ENCODE measurements around the gene IP6K3. TPM values are rescaled to one million over a fixed set of nuclear protein-coding genes. Genes with fewer than 3 reads are reported as not detected.

Gene IP6K3
- total RNA-seq, 2 donors from 2014 or later, result 2.5 to 3.1 TPM

DNA sequence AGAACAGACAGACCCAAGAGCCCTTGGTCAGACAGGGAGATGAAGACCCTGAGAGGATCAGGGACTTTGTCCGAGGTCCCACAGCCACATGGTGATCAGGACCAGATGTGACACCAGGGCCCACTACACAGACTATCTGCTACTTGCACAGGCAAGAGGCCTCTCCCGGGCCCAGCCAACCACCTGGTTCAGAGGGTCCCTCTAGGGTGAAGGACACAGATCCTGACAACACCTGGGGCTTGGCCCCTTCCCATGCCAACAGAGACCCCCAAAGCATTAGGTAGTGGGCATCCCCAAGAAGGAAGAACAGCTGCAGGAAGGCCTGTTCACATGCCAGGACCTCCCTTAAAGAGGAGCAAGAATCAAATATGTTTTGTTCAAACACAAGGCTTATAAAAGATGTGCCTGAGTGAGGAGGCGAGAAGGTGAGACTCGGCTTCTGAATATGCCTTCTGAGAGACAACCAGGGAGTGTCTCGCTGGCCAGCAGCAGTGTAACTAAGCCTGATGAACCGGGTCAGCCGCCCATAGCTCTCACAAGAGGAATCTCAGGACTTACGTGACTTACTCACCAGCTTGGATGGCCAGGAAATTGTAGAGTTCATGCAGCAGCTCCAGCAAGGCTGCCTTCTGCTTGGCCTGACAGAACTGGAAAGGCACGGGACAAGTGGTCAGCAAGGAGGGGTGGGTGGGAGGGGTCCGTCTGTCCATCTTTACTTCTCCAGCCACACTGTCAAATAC is 37.2 kb upstream of the IP6K3 start:
- Histone ChIP-seq H3K4me3 (no peak overlapping the region), H3K4me1 (replicated peaks) (peaks cover 12% of the 10 kb centered on the region), H3K27ac (no peak overlapping the region), H3K27me3 (replicated peaks; ENCODE audit: insufficient read depth) (no peaks in the 10 kb centered on the region), H3K36me3 (peaks cover 6 to 28% of the 10 kb centered on the region in 2 donors), H3K9me3 (no peaks in the 10 kb centered on the region)
- DNase-seq (ENCODE audit: low spot score), result no peak
- WGBS, result 89% methylated on average over 10 of the region's 10 CpGs
- intact Hi-C loops (cut with DNase I), result loop anchor here (10.0 kb wide), 1 partner anchor 329 kb away; the partner anchor contains the start of gene ZBTB9
- TF ChIP-seq CTCF (IDR thresholded peaks at IDR 0.05) (no peak), POLR2A (IDR thresholded peaks at IDR 0.05) (no peak), POLR2AphosphoS5 (IDR thresholded peaks at IDR 0.05) (no peak)

GRCh38 chr6:33782561-33782960 is 35.9 kb upstream of the IP6K3 start:
- Histone ChIP-seq H3K36me3 (peaks cover 10 to 42% of the 10 kb centered on the region in 2 donors), H3K27ac (no peak overlapping the region)

GRCh38 chr6:33781131-33781975 is 34.6 kb upstream of the IP6K3 start:
- TF ChIP-seq POLR2A (IDR thresholded peaks at IDR 0.05), result no peak
- TF ChIP-seq CTCF (IDR thresholded peaks at IDR 0.05), result no peak
- no peak for TF ChIP-seq POLR2AphosphoS5 (IDR thresholded peaks at IDR 0.05)
- Histone ChIP-seq H3K9me3 (no peaks in the 10 kb centered on the region), H3K4me3 (no peak overlapping the region), H3K27me3 (replicated peaks; ENCODE audit: insufficient read depth) (no peaks in the 10 kb centered on the region), H3K27ac (no peak overlapping the region), H3K36me3 (peaks cover 22 to 54% of the 10 kb centered on the region in 2 donors), H3K4me1 (replicated peaks) (peaks cover 2% of the 10 kb centered on the region)
- intact Hi-C loops (cut with DNase I), result loop anchor here (10.0 kb wide), 1 partner anchor 327 kb away; the partner anchor contains the start of gene ZBTB9
- no peak for DNase-seq (ENCODE audit: low spot score)
- WGBS, result 57% methylated on average over 16 of the region's 16 CpGs

More at GRCh38 chr6:33782561-33782960, 35.9 kb upstream of the IP6K3 start:
- no peaks in the 10 kb centered on the region for H3K9me3 ChIP-seq
- no peaks in the 10 kb centered on the region for H3K27me3 ChIP-seq (replicated peaks; ENCODE audit: insufficient read depth)
- intact Hi-C loops (cut with DNase I), result loop anchor here (10.0 kb wide), 1 partner anchor 328 kb away; the partner anchor contains the start of gene ZBTB9
- WGBS, result 98% methylated on average over 5 of the region's 5 CpGs
- TF ChIP-seq POLR2A (IDR thresholded peaks at IDR 0.05) (no peak), CTCF (IDR thresholded peaks at IDR 0.05) (no peak), POLR2AphosphoS5 (IDR thresholded peaks at IDR 0.05) (no peak)
- H3K4me1 ChIP-seq (replicated peaks), result peaks cover 10% of the 10 kb centered on the region
- DNase-seq (ENCODE audit: low spot score), result no peak
- H3K4me3 ChIP-seq, result no peak overlapping the region

DNA sequence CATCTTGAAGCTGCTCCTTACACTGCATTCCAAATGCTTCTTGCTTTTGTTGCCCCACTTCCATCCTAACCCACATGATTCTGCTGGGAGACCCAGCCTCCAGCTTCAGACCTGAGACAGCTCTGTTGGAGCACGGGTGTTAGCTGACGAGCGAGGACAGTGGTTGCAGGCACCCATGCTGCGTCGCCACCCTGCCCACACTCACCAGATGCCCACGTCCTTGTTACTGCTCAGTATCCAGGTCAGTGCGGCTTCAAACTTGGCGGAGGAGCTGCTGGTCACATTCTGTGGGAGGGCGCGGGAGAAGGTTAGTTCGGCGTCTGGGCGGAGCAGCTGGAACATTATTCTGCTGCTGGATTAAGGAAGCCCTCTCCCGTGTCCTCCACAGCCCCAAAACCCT is 33.2 kb upstream of the IP6K3 start:
- Histone ChIP-seq H3K4me1 (replicated peaks) (no peaks in the 10 kb centered on the region), H3K4me3 (no peak overlapping the region), H3K36me3 (peaks cover 33 to 67% of the 10 kb centered on the region in 2 donors), H3K9me3 (no peaks in the 10 kb centered on the region), H3K27me3 (replicated peaks; ENCODE audit: insufficient read depth) (no peaks in the 10 kb centered on the region), H3K27ac (no peak overlapping the region)
- intact Hi-C loops (cut with DNase I), result loop anchor here (10.0 kb wide), 1 partner anchor 325 kb away; the partner anchor contains the start of gene ZBTB9
- TF ChIP-seq POLR2A (IDR thresholded peaks at IDR 0.05) (no peak), POLR2AphosphoS5 (IDR thresholded peaks at IDR 0.05) (no peak), CTCF (IDR thresholded peaks at IDR 0.05) (no peak)
- no peak for DNase-seq (ENCODE audit: low spot score)
- 87% methylated on average over 14 of the region's 14 CpGs for WGBS
